K562 (cell line): Measurements from ENCODE around the gene SUPT5H. TPM values are rescaled to one million over a fixed set of nuclear protein-coding genes. Genes with fewer than 3 reads are reported as not detected.
A peak's percentile ranks its signal among the peaks of the same experiment; 100 is the strongest.

ENCODE experiments used
- ARID3A ChIP-seq: IDR thresholded peaks from 2 replicates; pipeline ENCODE4 v1.6.1; 2012; ENCODE audit warnings: low read depth, low read length, improper control_type of control experiment, borderline replicate concordance
- FIP1L1 ChIP-seq: fragments of 200-400 bp; formaldehyde crosslinking; IDR thresholded peaks from 2 replicates; pipeline ENCODE4 v1.6.1; 2018; ENCODE audit warnings: mild to moderate bottlenecking, low read depth, low read length; ENCODE audit not compliant: poor library complexity, severe bottlenecking
- HDAC6 ChIP-seq: IDR thresholded peaks from 2 replicates; pipeline ENCODE4 v1.6.1; 2012; ENCODE audit warnings: low read depth, mild to moderate bottlenecking, control low read depth, inconsistent platforms, low read length, moderate library complexity
- HES1 ChIP-seq: fragments of 450-650 bp; IDR thresholded peaks from 2 replicates; pipeline ENCODE4 v1.6.1; 2016; ENCODE audit warnings: low read depth, mild to moderate bottlenecking, moderate library complexity
- IRF1 ChIP-seq: sonication (generic); formaldehyde crosslinking; IDR thresholded peaks from 2 replicates; pipeline ENCODE4 v1.8.0; 2022; ENCODE audit warnings: missing genetic modification reagents, mild to moderate bottlenecking, borderline replicate concordance
- KLF6 ChIP-seq: fragments of 250-450 bp; sonication (Bioruptor Pico); IDR thresholded peaks from 2 replicates; pipeline ENCODE4 v1.4.0; 2020; ENCODE audit warnings: mild to moderate bottlenecking, moderate library complexity, borderline replicate concordance
- MAZ ChIP-seq, 2 experiments: fragments of 450-650 bp in 1 of 2; sonication (generic) in 1 of 2; formaldehyde crosslinking; IDR thresholded peaks in 1 of 2; conservative IDR thresholded peaks in 1 of 2; 2 replicates each; pipeline versions ENCODE4 v1.4.0 to v1.5.0; 2020; ENCODE audit warnings: mild to moderate bottlenecking in 1 of 2, missing genetic modification reagents in 1 of 2
- MTA3 ChIP-seq: fragments of 450-650 bp; formaldehyde crosslinking; IDR thresholded peaks from 2 replicates; pipeline ENCODE4 v1.6.1; 2017; ENCODE audit warnings: mild to moderate bottlenecking, borderline replicate concordance
- NBN ChIP-seq: fragments of 450-650 bp; IDR thresholded peaks from 2 replicates; pipeline ENCODE4 v1.6.1; 2016; ENCODE audit warnings: low read depth, mild to moderate bottlenecking
- NFATC3 ChIP-seq: fragments of 450-650 bp; IDR thresholded peaks from 2 replicates; pipeline ENCODE4 v1.6.1; 2017; ENCODE audit warnings: mild to moderate bottlenecking
- POLR2G ChIP-seq: fragments of 200-400 bp; formaldehyde crosslinking; IDR thresholded peaks from 2 replicates; pipeline ENCODE4 v1.6.1; 2017; ENCODE audit warnings: low read depth, mild to moderate bottlenecking, antibody characterized with exemption, low read length, moderate library complexity
- RFX1 ChIP-seq: fragments of 450-650 bp; IDR thresholded peaks from 2 replicates; pipeline ENCODE4 v1.6.1; 2016; ENCODE audit warnings: mild to moderate bottlenecking, moderate library complexity
- SLC30A9 ChIP-seq: fragments of 250-450 bp; sonication (Bioruptor Pico); IDR thresholded peaks from 2 replicates; pipeline ENCODE4 v1.8.0; 2022; ENCODE audit warnings: mild to moderate bottlenecking, moderate library complexity
- TCFL5 ChIP-seq: fragments of 250-450 bp; sonication (Bioruptor Pico); conservative IDR thresholded peaks from 2 replicates; pipeline ENCODE4 v1.6.1; 2021; ENCODE audit warnings: mild to moderate bottlenecking, moderate library complexity, matching md5 sums
- THRAP3 ChIP-seq: fragments of 450-650 bp; IDR thresholded peaks from 2 replicates; pipeline ENCODE4 v1.6.1; 2016; ENCODE audit warnings: mild to moderate bottlenecking, inconsistent platforms, borderline replicate concordance
- ZBTB17 ChIP-seq: fragments of 450-650 bp; formaldehyde crosslinking; IDR thresholded peaks from 2 replicates; pipeline ENCODE4 v1.4.0; 2020; ENCODE audit warnings: mild to moderate bottlenecking
- ZFP91 ChIP-seq: sonication (generic); formaldehyde crosslinking; IDR thresholded peaks from 2 replicates; pipeline ENCODE4 v1.8.0; 2022; ENCODE audit warnings: mild to moderate bottlenecking, missing genetic modification reagents
- ZNF174 ChIP-seq: fragments of 250-450 bp; sonication (Bioruptor Pico); IDR thresholded peaks from 2 replicates; pipeline ENCODE4 v1.4.0; 2020; ENCODE audit warnings: mild to moderate bottlenecking
- ZNF263 ChIP-seq: sonication (generic); formaldehyde crosslinking; IDR thresholded peaks from 2 replicates; pipeline ENCODE4 v1.8.0; 2022; ENCODE audit warnings: mild to moderate bottlenecking, missing genetic modification reagents, borderline replicate concordance
- ZNF655 ChIP-seq: fragments of 250-450 bp; sonication (Bioruptor Pico); IDR thresholded peaks from 2 replicates; pipeline ENCODE4 v1.5.0; 2021
- polyA plus RNA-seq, 8 experiments: library from polyadenylated mRNA; depleted of rRNA in 4 of 8; stranded (reverse) in 5 of 8; unstranded in 3 of 8; fragments of >200 nt; fragmentation: Nextera tagmentation in 2 of 8; fragmentation: Illumina TruSeq in 1 of 8; extraction: Ambion mirVana in 2 of 8; extraction: Trizol in 1 of 8; gene quantifications; 2 replicates each; pipeline versions ENCODE4 v1.2.1 to v1.2.3, GENCODE V29; 2011 to 2014; ENCODE audit warnings: inconsistent platforms in 1 of 8, missing spikeins in 1 of 8
- total RNA-seq, 7 experiments: library from RNA; depleted of rRNA in 6 of 7; stranded (reverse); fragments of >200 nt in 6 of 7; fragmentation: Illumina TruSeq in 2 of 7; extraction: Trizol in 2 of 7; gene quantifications; 2 replicates each; pipeline versions ENCODE4 v1.2.1 to v1.2.3, GENCODE V29; 2011 to 2021; ENCODE audit warnings: low replicate concordance in 1 of 7

The SUPT5H gene
- total and polyA plus RNA-seq, 9 of the 15 experiments (the other 6 are each of a cell fraction or from before 2014, with no cell fraction given), result 13.3 to 85.9 (median 35.9) TPM

GRCh38 chr19:39397360-39398296 lies 47.8 kb upstream of the SUPT5H start (continued):
- TF ChIP-seq MAZ (CRISPR knock-in tag; conservative IDR thresholded peaks at IDR 0.05 in 1 of 2, IDR thresholded peaks at IDR 0.05 in 1 of 2) (peak; percentile 79 to 88), HDAC6 (no peak), NBN (no peak), ZFP91 (0 out of 2 replicates have a peak, but pooled peaks have one; percentile 47), ARID3A (no peak), FIP1L1 (peak; percentile 28), IRF1 (CRISPR knock-in tag) (no peak), THRAP3 (no peak), TCFL5 (CRISPR knock-in tag) (no peak), HES1 (no peak), ZBTB17 (CRISPR knock-in tag) (no peak), POLR2G (peak; percentile 66), KLF6 (no peak), RFX1 (no peak), ZNF174 (no peak), ZNF263 (CRISPR knock-in tag) (peak; percentile 80), ZNF655 (no peak), NFATC3 (no peak), MTA3 (no peak), SLC30A9 (CRISPR knock-in tag) (no peak)
